GM21723 (cell line): Measurements from ENCODE around the gene SLC22A23.

Experiments
- ATAC-seq: cut with Tn5 transposase; IDR thresholded peaks from one replicate; pipeline ENCODE4 v1.9.1; 2021; ENCODE audit warnings: mild to moderate bottlenecking, moderate library complexity; ENCODE audit not compliant: unreplicated experiment

The SLC22A23 gene, protein sequence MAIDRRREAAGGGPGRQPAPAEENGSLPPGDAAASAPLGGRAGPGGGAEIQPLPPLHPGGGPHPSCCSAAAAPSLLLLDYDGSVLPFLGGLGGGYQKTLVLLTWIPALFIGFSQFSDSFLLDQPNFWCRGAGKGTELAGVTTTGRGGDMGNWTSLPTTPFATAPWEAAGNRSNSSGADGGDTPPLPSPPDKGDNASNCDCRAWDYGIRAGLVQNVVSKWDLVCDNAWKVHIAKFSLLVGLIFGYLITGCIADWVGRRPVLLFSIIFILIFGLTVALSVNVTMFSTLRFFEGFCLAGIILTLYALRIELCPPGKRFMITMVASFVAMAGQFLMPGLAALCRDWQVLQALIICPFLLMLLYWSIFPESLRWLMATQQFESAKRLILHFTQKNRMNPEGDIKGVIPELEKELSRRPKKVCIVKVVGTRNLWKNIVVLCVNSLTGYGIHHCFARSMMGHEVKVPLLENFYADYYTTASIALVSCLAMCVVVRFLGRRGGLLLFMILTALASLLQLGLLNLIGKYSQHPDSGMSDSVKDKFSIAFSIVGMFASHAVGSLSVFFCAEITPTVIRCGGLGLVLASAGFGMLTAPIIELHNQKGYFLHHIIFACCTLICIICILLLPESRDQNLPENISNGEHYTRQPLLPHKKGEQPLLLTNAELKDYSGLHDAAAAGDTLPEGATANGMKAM

GRCh38 chr6:3456898-3457709, at the start of gene SLC22A23:
Gene SLC22A23 (minus strand): TSS chr6:3457050. CDS start chr6:3456559, 491 bp downstream.
- ATAC-seq, result peak; percentile 55

- ATAC-seq, result no peak
Observed at GRCh38 chr6:3506200-3506599, 49.4 kb upstream of the SLC22A23 start.

- no peak for ATAC-seq
Observed at GRCh38 chr6:3504938-3505805, 48.3 kb upstream of the SLC22A23 start.

GRCh38 chr6:3504354-3504753, 47.5 kb upstream of the SLC22A23 start:
- no peak for ATAC-seq

GRCh38 chr6:3501826-3502500, 45.1 kb upstream of the SLC22A23 start:
- no peak for ATAC-seq

GRCh38 chr6:3500262-3501014, 43.6 kb upstream of the SLC22A23 start:
- no peak for ATAC-seq

- no peak for ATAC-seq
Observed at GRCh38 chr6:3499603-3500002, 42.8 kb upstream of the SLC22A23 start.

DNA sequence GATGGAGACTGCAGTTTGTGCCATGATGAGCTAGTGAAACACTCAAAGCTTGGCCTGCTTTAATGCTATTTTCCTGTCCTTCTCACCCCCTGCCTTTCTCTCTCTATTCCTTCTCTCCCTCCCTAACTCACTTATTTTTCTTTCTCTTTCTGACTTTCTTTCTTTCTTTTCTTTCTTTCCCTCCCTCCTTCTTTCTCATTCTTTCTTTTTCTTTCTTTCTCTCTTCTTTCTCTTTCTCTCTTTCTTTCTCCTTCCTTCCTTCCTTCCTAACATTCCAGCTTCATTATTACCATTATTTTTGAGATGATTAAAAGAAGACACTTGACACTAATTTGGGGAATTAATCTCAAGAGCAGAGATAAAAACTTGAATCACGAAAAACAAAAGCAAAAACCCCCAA, 39.5 kb upstream of the SLC22A23 start:
- no peak for ATAC-seq

DNA sequence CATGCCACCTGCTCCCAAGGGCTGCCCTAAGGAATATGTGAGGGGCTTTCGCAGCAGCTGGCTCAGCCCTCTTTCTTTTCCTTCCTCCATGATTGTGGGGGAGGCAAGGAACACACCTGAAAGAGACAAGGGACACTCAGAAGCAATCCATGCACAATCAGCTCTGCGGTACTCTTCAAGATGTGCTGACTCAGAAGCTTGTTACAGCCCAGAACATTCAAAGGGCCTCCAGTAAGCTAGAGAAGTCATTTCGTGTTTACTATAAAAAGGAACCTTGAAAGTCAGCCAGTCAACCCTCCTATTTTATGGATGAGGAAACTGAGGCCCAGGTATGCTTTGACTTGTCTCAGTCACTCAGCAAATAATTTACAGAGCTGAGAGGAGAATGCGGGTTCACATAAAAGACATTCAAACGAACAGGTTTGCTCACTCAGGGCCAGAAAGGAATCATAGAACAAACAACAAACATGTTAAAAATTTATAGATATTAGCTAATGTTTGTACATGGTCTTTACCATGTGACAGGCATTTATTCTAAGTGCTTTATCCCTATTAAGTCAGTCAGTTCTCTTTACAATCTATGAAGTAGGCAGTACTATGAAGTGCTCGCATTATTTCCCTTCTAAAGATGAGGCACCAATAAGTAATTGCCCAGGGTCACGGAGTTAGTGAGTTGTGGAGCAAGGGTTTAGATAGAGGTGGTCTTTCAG, 37.7 kb upstream of the SLC22A23 start:
- no peak for ATAC-seq

DNA sequence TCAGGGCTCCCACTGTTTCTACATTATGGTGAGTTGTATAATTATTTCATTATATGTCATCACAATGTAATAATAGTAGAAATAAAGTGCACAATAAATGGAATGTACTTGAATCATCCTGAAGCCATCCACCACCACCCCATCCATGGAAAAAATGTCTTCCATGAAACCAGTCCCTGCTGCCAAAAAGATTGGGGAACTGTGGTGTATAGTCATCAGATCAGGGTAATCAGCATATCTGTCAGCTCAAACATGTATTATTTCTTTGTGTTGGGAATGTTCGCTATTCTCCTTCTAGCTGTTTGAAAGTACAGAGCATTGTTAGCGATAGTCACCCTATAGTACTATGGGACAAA, 33.8 kb upstream of the SLC22A23 start:
- ATAC-seq, result no peak

DNA sequence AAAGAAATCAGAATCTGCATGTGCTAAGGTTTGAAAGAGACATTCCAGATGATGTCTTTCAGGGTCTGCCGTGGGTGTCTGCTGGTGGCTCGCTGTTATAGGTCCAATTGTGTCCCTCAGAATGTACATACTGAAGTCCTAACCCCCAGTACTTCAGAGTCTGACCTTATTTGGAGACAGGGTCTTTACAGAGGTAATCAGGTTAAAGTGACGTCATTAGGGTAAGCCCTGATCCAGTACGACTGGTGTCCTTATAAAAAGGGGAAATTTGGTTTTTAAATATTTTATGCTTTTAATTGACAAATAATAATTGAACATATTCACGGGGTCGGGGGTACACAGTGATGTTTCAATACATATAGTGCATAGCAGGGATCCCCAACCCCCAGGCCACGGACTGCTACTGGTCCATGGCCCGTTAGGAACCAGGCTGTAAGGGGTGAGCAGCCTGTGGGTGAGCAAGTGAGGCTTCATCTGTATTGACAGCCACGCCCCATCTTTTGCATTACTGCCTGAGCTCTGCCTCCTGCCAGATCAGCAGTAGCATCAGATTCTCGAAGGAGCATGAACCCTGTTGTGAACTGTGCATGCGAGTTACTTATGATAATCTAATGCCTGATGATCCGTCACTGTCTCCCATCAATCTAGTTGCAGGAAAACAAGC, 33.2 kb upstream of the SLC22A23 start:
- no peak for ATAC-seq

DNA sequence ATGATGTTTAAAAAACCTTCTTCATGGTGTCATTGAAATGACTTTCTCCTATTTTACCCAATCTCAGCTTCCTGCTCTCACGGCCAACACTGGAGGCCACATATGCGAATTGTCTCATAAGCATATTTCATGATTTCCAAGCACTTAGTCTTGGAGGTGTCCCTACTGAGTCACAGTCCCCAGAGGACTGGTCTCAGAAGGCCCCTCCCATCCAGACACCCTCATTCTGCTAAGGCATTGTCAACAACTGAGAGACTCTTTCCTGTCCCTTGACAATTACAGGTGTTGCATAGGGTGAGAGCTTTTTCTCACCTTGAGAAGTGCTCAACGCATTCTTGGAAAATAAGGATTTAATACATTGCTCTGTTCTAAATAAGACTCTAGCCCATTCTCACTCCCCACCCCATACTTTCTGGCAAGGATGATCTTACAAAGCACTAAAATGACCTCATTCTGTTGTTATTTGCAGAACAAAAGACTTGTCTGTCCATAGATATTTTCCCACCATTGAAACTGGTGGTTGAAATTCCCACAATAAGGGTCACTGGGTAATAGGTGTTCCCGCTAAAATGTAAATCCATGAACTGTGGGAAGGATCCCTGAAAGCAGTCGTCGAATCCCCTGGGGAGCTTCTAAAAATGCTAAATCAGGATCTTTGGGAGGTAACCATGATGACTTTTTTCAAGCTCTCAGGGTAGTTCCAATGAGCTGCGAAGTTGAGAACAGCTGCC, 32.3 kb upstream of the SLC22A23 start:
- ATAC-seq, result no peak

GRCh38 chr6:3484946-3485345, 28.1 kb upstream of the SLC22A23 start:
- no peak for ATAC-seq

- no peak for ATAC-seq
Observed at GRCh38 chr6:3484192-3484591, 27.3 kb upstream of the SLC22A23 start.

- no peak for ATAC-seq
Observed at GRCh38 chr6:3483675-3484074, 26.8 kb upstream of the SLC22A23 start.

DNA sequence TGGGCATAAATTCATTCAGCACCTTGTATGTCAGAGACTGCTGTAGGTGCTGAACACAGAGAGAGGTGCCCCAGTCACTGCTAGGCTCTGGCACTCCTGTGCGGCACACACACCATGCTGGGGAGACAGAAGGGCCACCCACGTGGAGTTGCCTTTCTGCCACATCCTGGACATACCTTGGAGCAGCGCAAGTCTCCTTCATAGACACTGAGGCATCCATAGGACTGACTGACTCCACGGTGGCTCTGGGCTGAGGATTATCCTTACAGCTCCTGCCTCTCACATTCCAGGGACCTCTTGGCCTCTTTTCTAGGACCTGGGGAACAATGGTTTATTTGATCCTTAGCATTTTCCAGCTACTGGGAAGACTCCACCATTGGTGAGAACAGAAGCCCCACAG, 26.0 kb upstream of the SLC22A23 start:
- no peak for ATAC-seq

DNA sequence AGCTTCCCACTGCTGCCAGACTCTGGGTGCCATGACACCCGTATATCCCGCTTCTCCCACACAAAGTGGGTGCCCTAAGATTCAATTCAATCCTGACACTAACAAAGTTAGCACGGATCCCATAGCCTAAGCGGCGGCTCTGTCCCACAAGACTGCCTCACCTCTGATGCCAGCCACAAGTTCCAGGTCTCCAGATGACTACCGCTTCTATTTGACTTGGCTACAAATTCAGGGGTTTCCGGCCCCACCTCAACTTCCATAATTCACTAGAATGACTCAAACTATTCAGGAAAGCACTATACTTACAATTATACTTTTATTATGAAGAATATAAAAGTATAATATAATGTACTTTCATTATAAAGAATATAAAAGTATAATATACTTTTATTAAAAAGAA, 24.8 kb upstream of the SLC22A23 start:
- ATAC-seq, result no peak

DNA sequence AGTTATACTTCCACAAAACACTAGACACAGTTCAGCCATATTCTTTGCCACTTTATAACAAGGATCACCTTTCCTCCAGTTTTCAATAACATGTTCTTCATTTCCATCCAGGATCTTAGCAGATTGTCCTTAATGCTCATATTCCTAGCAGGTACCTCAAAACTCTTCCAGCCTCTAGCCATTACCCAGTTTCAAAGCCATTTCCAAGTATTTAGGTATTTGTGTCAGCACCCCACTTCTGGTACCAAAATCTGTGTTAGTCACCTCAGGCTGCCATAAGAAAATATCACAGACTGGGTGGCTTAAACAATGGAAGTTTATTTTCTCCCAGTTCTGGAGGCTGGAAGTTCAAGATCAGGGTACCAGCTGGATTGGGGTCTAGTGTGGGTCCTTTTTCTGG, 23.2 kb upstream of the SLC22A23 start:
- no peak for ATAC-seq
